ENCODE results near the gene MEAF6.

DNA sequence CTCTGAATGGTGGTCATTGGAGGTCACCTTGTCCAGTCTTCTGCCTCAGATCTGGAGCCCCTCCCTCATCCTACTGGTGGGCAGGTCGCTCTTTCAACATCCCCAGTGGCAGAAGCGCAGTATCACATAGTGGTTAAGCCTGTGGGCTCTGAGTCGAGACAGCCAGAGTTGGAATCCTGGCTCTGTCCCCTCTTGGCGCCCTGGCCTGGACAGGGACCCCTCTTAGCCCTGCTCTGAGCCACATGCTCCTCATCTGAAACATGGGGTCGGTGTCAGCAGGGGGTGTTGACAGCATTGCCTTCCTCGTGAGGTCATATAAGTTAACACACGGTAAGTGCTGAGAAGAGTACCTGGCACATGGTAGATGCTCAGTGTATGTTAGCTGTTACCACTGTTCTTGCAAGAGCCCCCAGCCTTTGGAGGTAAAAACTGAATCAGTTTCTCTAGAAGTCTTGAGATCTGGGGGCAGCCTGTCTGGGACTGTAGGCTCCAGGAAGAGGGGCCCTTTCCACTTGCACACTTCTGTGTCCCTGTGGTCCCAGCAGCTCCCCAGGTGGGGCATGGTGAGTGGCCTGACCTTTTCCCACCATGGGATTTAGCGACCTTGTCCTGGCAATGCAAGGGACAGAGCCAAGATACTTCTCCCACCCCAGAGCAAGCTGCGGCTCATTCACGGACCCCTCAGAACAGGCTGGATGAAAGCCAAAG lies 33.8 kb downstream of the MEAF6 start:
- TF ChIP-seq, protein P1, sequence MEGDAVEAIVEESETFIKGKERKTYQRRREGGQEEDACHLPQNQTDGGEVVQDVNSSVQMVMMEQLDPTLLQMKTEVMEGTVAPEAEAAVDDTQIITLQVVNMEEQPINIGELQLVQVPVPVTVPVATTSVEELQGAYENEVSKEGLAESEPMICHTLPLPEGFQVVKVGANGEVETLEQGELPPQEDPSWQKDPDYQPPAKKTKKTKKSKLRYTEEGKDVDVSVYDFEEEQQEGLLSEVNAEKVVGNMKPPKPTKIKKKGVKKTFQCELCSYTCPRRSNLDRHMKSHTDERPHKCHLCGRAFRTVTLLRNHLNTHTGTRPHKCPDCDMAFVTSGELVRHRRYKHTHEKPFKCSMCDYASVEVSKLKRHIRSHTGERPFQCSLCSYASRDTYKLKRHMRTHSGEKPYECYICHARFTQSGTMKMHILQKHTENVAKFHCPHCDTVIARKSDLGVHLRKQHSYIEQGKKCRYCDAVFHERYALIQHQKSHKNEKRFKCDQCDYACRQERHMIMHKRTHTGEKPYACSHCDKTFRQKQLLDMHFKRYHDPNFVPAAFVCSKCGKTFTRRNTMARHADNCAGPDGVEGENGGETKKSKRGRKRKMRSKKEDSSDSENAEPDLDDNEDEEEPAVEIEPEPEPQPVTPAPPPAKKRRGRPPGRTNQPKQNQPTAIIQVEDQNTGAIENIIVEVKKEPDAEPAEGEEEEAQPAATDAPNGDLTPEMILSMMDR (conservative IDR thresholded peaks at IDR 0.05; ENCODE audit: low read depth in 2 of 2): no peak
- TF ChIP-seq POLR2AphosphoS5 (IDR thresholded peaks at IDR 0.05; ENCODE audit: low read depth): no peak
